HG03103 (cell line): Measurements from ENCODE around the gene EVPL.

ENCODE experiments used
- ATAC-seq: cut with Tn5 transposase; IDR thresholded peaks from one replicate; pipeline ENCODE4 v1.9.1; 2021; ENCODE audit warnings: low read depth; ENCODE audit not compliant: unreplicated experiment

EVPL gene

GRCh38 chr17:76019833-76020467 is 7.2 kb downstream of the EVPL start:
- ATAC-seq, result no peak

- no peak for ATAC-seq
Measured at GRCh38 chr17:76018801-76019200, 8.3 kb downstream of the EVPL start.

GRCh38 chr17:76018340-76018680 is 8.8 kb downstream of the EVPL start:
- ATAC-seq, result no peak

- no peak for ATAC-seq
Measured at GRCh38 chr17:76017481-76018339, 9.4 kb downstream of the EVPL start.

- ATAC-seq, result no peak
Measured at GRCh38 chr17:76014925-76015261, 12.2 kb downstream of the EVPL start.

- ATAC-seq, result no peak
Measured at GRCh38 chr17:76014100-76014924, 12.8 kb downstream of the EVPL start.

- ATAC-seq, result no peak
Measured at GRCh38 chr17:76013377-76013932, 13.7 kb downstream of the EVPL start.

GRCh38 chr17:76011951-76012350 is 15.2 kb downstream of the EVPL start:
- no peak for ATAC-seq

GRCh38 chr17:76009969-76010661 is 17.0 kb downstream of the EVPL start:
- ATAC-seq, result no peak

GRCh38 chr17:76009447-76009846 is 17.7 kb downstream of the EVPL start:
- no peak for ATAC-seq

GRCh38 chr17:76008630-76009425 is 18.3 kb downstream of the EVPL start:
- ATAC-seq, result no peak

GRCh38 chr17:76008208-76008607 is 18.9 kb downstream of the EVPL start:
- ATAC-seq, result no peak

GRCh38 chr17:76007850-76008165 is 19.3 kb downstream of the EVPL start:
- no peak for ATAC-seq

- ATAC-seq, result no peak
Measured at GRCh38 chr17:76007131-76007849, 19.8 kb downstream of the EVPL start.

- ATAC-seq, result no peak
Measured at GRCh38 chr17:76005263-76006149, 21.6 kb downstream of the EVPL start.

GRCh38 chr17:76004750-76005262 is 22.3 kb downstream of the EVPL start:
- no peak for ATAC-seq

- ATAC-seq, result no peak
Measured at GRCh38 chr17:76003915-76004314, 23.2 kb downstream of the EVPL start.

GRCh38 chr17:76002100-76002499 is 25.0 kb downstream of the EVPL start:
- no peak for ATAC-seq
